ENCODE data around the gene NPIPB8. TPM values are rescaled to one million over a fixed set of nuclear protein-coding genes. Genes with fewer than 3 reads are reported as not detected.
"Not testable (repeated sequence)": the region's sequence is repeated elsewhere in the genome, so short reads cannot be mapped to it uniquely, and the experiment has no call there.

The NPIPB8 gene
- total RNA-seq, 4 donors from 2014 or later: 1.3 to 2.4 TPM; not detected in 2

- Histone ChIP-seq H3K27me3 (peaks cover 0 to 15% of the 10 kb centered on the region in 2 donors), H3K36me3 (peaks cover 0 to 5% (median 0%) of the 10 kb centered on the region in 3 donors), H3K4me3 (no peak overlapping the region), H3K27ac (peak overlapping the region in 1 of 4 donors; percentile 26), H3K9me3 (no peaks in the 10 kb centered on the region), H3K4me1 (peaks cover 0 to 15% (median 2%) of the 10 kb centered on the region in 4 donors)
- TF ChIP-seq EP300 (IDR thresholded peaks at IDR 0.05) (no peak), CTCF (IDR thresholded peaks at IDR 0.05) (no peak), POLR2A (IDR thresholded peaks at IDR 0.05) (no peak)
- DNase-seq (ENCODE audit: low spot score in 2 of 2): no peak
- WGBS, 2 donors: 62 to 65% methylated on average over 9 of the region's 9 CpGs
Observed at GRCh38 chr16:28597692-28598261, 40.1 kb upstream of the NPIPB8 start.

GRCh38 chr16:28599377-28600285 lies 38.2 kb upstream of the NPIPB8 start:
- not testable (repeated sequence) for H3K27ac ChIP-seq; DNase-seq (ENCODE audit: low spot score in 2 of 2); H3K9me3 ChIP-seq; H3K4me3 ChIP-seq
- Histone ChIP-seq H3K36me3 (peaks cover 0 to 13% (median 0%) of the 10 kb centered on the region in 3 donors), H3K4me1 (peaks cover 0 to 15% (median 2%) of the 10 kb centered on the region in 4 donors), H3K27me3 (peaks cover 0 to 31% of the 10 kb centered on the region in 2 donors)
- WGBS, 2 donors: no CpG with 5 or more reads among the region's 17 CpGs

GRCh38 chr16:28600965-28601364 lies 36.9 kb upstream of the NPIPB8 start:
- peaks cover 0 to 15% (median 2%) of the 10 kb centered on the region in 4 donors for H3K4me1 ChIP-seq
- DNase-seq (ENCODE audit: low spot score in 2 of 2); H3K9me3 ChIP-seq; H3K4me3 ChIP-seq; H3K27ac ChIP-seq: not testable (repeated sequence)
- 40 to 57% methylated on average over 8 to 14 of the region's 20 CpGs for WGBS, 2 donors
- peaks cover 0 to 27% (median 0%) of the 10 kb centered on the region in 3 donors for H3K36me3 ChIP-seq
- H3K27me3 ChIP-seq: peaks cover 0 to 31% of the 10 kb centered on the region in 2 donors

- H3K27ac ChIP-seq; H3K4me3 ChIP-seq; H3K9me3 ChIP-seq; DNase-seq (ENCODE audit: low spot score in 2 of 2): not testable (repeated sequence)
- Histone ChIP-seq H3K27me3 (peaks cover 0 to 31% of the 10 kb centered on the region in 2 donors), H3K36me3 (peaks cover 0 to 33% (median 0%) of the 10 kb centered on the region in 3 donors), H3K4me1 (peaks cover 0 to 11% (median 2%) of the 10 kb centered on the region in 4 donors)
- WGBS, 2 donors: 91 to 92% methylated on average over 10 to 13 of the region's 13 CpGs
Observed at GRCh38 chr16:28601589-28601988, 36.3 kb upstream of the NPIPB8 start.

GRCh38 chr16:28602062-28602461 lies 35.8 kb upstream of the NPIPB8 start:
- not testable (repeated sequence) for DNase-seq (ENCODE audit: low spot score in 2 of 2)

GRCh38 chr16:28602529-28602928 lies 35.3 kb upstream of the NPIPB8 start:
- peaks cover 0 to 31% of the 10 kb centered on the region in 2 donors for H3K27me3 ChIP-seq
- H3K4me3 ChIP-seq: no peak overlapping the region
- 68 to 79% methylated on average over 4 to 6 of the region's 6 CpGs for WGBS, 2 donors
- no peak for DNase-seq (ENCODE audit: low spot score in 2 of 2)
- no peak overlapping the region for H3K27ac ChIP-seq
- peaks cover 0 to 42% (median 0%) of the 10 kb centered on the region in 3 donors for H3K36me3 ChIP-seq
- TF ChIP-seq POLR2A (IDR thresholded peaks at IDR 0.05) (no peak), EP300 (IDR thresholded peaks at IDR 0.05) (no peak), CTCF (IDR thresholded peaks at IDR 0.05) (no peak)
- H3K9me3 ChIP-seq: no peaks in the 10 kb centered on the region
- peaks cover 0 to 4% (median under 1%) of the 10 kb centered on the region in 4 donors for H3K4me1 ChIP-seq

More at GRCh38 chr16:28602062-28602461, 35.8 kb upstream of the NPIPB8 start:
- H3K27ac ChIP-seq, H3K4me3 ChIP-seq, H3K9me3 ChIP-seq, H3K4me1 ChIP-seq: not testable (repeated sequence)
- H3K27me3 ChIP-seq: peaks cover 0 to 31% of the 10 kb centered on the region in 2 donors
- WGBS, 2 donors: 87% methylated on average over 8 of the region's 10 CpGs; no CpG with 5 or more reads in 1 of the 2 donors
- H3K36me3 ChIP-seq: peaks cover 0 to 38% (median 0%) of the 10 kb centered on the region in 3 donors
